CD4-positive, alpha-beta T cell treated with Interleukin-10 for 1 hour (primary cell): ENCODE results near the gene LNPEP.

ENCODE experiments used
- DNase-seq: peaks from one replicate; pipeline ENCODE4 v3.0.0-alpha.2; 2020

LNPEP gene

GRCh38 chr5:96963267-96963666, 27.4 kb downstream of the LNPEP start:
- DNase-seq: peak; percentile 29

DNA sequence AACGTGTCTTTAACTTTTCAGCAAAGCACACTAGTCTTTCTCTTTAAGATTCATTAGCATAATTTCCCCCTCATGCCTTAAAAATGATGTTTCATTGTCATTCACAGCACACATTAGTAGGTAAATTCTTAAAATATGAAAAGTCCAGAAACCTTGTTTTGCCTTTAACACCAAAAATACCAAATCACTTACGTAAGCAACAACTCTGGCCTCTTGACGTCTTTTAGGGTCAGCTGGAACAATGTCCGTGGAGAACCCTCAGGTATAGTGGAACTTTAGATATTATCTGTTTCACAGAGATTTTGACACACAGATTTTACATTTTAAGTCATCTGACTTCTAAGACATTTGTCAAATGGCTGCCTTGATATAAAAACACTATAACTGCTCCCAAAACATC, 30.9 kb downstream of the LNPEP start:
- no peak for DNase-seq

- DNase-seq: no peak
Observed at GRCh38 chr5:96967400-96967799, 31.5 kb downstream of the LNPEP start.

DNA sequence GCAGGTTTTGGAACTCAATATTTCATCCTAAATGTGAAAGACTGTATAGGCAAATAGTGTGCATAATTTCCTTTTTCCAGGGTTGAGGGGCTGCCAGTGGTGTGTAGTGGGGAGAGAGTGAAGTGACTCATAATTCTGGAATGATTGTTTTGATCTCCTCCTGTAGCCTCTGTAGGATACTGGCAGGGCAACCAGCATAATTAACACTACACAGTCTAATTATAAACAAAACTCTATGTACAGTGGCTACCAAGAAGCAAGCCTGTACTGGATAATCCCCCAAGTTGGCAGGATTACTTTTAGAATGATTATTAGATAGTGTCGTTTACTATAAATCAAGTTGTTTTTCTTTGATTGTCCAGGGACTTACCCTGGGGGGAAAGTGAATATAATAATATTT, 32.2 kb downstream of the LNPEP start:
- no peak for DNase-seq

DNA sequence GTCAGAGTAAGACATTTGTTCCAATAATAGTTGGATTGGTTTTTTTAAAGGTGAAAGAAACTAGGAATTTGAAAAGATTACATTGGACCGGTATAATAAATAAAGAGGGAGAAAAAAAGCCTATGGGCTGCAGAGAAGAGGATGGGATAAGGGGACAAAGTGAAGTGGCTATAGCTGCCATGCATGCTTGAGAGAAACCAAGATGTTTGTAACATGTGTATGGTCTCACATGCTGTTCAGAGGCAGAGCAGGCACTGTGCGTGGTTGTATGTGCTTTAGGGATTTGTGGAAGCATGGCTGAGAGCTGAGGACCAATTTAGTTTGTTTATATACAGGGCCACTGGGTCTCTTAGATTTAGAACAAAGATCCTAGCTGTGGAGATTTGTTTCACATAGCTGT, 32.7 kb downstream of the LNPEP start:
- DNase-seq: no peak

GRCh38 chr5:96969366-96969765, 33.5 kb downstream of the LNPEP start:
- DNase-seq: no peak

- no peak for DNase-seq
Observed at GRCh38 chr5:96972599-96973334, 36.9 kb downstream of the LNPEP start.

DNA sequence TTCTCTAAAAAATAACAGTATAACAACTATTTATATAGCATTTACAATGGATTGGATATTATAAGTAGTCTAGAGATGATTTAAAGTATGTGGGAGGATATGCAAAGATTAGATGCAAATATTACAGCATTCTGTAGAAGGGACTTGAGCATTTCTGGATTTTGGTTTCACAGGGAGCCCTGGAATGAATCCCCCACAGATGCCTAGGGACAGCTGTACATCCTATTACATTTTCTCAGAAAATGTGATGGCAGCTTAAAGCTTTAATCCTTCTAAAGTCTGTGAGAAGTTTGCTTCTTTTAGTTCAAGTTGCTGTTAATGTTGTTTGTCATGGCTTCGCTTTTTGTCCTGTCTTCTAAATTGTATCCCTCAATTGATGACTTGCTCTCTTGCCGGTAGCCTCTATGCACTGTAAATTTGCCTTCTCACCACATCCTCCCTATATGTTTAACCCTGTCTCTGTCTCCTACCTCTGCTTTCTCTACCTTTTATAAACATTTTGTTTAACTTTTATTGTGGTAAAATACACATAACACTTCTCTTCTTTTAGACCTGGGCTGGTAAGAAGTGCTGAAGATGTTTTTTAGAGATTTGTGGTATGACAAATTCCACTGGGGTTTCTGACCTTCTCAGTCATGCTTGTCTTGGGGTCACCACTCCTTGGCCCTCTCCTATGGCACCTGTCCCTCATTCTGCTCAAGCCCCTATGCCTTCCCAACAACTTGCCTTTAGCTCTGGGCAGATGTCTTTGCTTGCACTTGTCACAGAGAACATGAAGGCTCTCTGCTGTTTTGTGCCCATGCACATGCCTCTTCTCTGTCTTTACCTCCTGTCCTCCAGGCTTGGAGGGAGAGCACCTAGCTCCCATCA, 37.9 kb downstream of the LNPEP start:
- DNase-seq: peak; percentile 28

DNA sequence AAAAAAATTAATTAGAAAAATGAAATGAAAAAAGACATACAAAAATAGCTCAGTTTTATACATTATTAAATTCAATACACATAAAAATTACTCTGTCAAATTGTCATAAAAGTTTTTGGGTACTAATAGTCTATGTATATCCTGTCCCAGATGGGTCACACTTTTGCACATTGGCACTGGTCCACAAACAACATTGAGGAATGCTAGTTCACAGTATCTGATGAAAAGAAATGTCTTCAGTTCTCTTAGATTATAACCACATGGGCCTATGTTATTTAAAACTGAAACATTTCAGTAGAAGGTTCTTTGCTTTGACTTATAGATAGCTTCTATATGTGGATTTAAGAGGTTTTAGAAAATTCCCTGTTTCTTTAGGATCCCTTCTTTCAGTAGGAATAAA, 39.8 kb downstream of the LNPEP start:
- DNase-seq: no peak

GRCh38 chr5:96977228-96977627, 41.3 kb downstream of the LNPEP start:
- no peak for DNase-seq

- no peak for DNase-seq
Observed at GRCh38 chr5:96978812-96979449, 43.1 kb downstream of the LNPEP start.

DNA sequence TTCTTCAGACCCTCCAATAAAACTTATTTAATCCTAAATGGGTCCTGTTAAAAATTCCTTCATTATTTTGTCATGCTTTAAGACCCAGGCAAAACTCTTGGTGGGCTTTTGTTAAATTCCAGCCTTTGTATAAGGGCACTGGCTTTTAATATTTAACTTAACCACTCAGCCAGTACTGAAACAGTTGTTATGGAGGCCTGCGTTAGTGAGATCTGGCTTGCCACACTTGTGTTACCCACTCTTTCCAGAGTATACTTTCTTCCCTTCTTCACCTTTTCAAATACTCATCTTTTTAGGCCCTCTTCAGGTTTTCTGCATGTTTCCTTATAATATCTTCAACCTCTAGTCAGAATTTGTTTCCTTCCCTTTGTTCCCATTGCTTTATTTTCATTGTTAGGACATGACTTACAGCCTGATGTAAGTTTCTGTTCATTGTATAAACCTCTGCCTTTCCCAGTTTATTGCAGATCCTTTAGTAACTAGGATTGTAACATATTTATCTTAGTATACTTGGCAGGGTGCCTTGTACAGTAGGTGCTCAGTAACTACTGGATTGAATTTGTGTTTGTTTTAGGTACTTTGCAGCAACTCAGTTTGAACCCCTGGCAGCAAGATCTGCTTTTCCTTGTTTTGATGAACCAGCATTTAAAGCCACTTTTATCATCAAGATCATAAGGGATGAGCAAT, 48.8 kb downstream of the LNPEP start:
- DNase-seq: no peak

GRCh38 chr5:96986450-96986849, 50.6 kb downstream of the LNPEP start:
- DNase-seq: no peak

DNA sequence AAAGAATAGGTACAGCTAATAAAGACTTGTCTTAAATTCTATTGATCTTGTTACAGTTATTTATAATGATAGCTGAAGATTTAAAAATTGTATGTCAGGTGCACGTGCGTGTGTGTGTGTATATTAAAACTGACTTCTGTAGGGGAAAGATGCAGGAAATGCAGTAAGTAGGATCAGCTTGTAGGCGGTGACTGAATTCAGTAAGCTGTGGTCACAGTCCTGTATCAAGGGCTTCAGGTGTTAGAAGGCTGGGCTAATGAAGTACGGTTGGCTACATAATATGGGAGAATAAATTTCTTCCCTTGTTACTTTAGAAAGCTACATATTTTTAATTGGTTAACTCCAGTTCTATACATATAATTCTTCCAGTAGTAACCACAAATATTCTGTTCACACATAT, 54.2 kb downstream of the LNPEP start:
- DNase-seq: no peak

- DNase-seq: no peak
Observed at GRCh38 chr5:96991708-96992107, 55.8 kb downstream of the LNPEP start.

- DNase-seq: no peak
Observed at GRCh38 chr5:96993760-96994159, 57.9 kb downstream of the LNPEP start.

- no peak for DNase-seq
Observed at GRCh38 chr5:96994493-96994892, 58.6 kb downstream of the LNPEP start.

DNA sequence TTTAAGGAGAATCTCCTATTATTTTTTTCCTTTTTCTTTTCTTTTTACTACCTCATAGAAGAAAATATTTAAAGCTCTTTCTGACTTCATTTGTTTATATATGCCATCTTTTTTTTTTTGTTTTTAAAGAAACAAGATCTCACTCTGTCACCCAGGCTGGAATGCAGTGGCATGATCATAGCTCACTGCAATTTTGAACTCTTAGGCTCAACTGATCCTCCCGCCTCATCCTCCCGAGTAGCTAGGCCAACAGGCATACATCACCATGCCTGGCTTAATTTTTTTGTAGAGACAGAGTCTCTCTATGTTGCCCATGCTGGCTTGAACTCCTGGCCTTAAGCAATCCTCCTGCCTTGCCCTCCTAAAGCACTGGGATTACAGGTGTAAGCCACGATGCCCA, 59.5 kb downstream of the LNPEP start:
- no peak for DNase-seq

DNA sequence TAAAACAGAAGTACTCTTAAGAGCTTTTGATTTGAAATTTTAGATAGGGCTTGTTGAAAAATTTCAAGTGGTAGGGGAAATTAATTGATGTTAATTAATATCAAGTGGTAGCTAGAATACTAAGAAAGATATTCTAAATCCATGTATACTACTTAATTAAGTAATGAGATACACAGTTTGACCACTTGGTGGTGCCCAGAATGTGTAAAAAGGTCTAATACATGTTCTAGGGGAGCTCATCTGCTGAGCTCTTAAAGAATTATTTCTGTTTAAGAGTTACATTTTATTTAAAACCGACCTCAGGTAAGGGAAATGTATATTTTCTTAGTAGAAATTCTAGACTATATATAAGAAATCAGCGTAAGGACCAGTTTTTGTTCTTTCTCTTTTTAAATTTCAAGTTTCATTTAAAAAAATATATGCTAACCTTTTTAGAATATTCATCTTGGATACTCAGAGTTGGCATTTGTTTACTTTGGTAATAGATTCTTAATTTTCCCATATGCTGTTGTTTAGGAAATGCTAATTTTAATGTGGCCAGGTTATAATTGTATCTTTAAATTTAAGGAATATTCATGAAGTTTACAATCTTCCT, 61.5 kb downstream of the LNPEP start:
- DNase-seq: peak; percentile 57

DNA sequence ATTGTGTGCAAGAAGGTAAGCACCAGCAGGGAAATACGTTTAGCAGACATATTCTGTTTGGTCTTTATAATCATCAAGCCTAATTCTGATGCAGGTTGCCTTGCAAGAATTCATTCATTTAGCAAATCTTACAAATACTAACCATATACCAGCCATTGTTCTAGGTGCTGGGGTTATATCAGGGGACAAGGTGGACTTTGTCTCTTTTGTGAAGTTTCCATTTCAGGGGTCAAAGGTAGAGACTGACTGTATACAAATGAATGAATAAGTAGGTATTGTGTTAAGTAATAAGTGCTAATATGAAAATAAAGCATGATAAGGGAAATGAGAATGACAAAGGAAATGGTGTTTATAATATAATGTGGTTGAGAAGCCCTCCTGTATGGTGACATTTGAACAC, 64.0 kb downstream of the LNPEP start:
- DNase-seq: no peak

DNA sequence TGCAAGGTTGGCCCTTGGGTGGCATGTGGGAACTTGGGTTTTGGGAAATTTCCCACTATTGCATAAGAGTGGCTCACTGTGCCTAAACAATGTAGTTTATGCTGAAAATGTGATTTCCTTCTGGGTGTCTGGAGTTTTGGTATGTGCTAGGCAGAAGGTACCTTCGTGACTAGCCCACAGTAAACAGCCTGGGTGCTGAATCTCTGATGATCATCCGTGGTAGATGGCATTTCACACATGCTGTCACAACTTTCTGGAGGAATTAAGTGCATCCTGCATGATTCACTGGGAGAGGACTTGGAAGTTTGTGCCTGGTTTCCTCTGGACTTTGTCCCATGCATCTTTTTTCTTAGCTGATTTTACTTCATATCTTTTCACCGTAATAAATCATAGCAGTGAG, 64.5 kb downstream of the LNPEP start:
- DNase-seq: no peak

DNA sequence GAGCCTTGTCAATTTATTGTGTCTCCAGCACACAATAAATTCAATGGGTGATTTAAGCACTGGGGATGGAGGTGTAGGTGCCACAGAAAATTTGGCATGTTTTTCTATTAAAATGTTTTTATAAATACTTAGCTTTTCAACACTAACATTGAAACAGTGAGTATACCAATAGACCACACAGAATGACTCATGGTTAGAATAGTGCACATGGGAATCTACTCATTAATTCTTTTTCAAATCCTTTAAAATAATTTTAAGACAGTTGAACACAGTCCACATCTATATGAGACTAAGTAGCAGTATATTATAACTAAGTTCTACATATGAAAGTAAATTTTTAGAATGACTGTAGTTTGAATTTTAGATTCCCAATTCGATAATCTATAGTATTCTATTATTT, 67.1 kb downstream of the LNPEP start:
- DNase-seq: no peak
